HG03520 (cell line): ENCODE measurements around the gene HAGH.

Experiments used
- ATAC-seq: cut with Tn5 transposase; IDR thresholded peaks from one replicate; pipeline ENCODE4 v1.9.1; 2021; ENCODE audit warnings: mild to moderate bottlenecking, moderate library complexity; ENCODE audit not compliant: unreplicated experiment

The HAGH gene

DNA sequence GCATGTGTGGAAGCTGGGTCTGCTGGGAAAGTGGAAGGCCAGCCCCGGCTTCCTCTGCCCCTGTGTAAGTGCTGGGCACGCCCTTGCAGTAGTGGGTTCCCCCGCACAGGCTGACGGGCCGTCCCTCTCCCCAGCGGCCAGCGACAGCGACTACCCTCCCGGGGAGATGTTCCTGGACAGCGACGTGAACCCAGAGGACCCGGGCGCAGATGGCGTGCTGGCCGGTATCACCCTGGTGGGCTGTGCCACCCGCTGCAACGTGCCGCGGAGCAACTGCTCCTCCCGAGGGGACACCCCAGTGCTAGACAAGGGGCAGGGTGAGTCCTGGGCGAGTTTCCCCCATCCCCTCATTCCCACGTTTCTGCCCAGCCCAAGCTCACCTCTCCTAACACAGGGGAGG is 60.8 kb downstream of the HAGH start:
- no peak for ATAC-seq

DNA sequence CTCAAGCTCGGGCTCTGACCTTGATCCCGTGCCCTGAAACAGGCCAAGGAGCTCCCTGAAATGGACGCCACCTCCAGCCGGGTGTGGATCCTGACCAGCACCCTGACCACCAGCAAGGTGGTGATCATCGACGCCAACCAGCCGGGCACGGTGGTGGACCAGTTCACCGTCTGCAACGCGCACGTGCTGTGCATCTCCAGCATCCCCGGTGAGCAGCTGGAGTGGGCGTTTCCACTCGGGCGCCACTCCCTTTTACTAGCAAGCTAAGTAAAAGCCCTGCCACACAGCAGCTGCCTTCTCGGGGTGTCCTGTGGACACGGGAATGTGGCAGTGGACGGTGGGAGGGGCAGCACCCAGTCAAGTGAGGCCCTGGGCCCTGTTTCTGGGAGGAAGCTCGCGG is 61.7 kb downstream of the HAGH start:
- ATAC-seq = no peak

DNA sequence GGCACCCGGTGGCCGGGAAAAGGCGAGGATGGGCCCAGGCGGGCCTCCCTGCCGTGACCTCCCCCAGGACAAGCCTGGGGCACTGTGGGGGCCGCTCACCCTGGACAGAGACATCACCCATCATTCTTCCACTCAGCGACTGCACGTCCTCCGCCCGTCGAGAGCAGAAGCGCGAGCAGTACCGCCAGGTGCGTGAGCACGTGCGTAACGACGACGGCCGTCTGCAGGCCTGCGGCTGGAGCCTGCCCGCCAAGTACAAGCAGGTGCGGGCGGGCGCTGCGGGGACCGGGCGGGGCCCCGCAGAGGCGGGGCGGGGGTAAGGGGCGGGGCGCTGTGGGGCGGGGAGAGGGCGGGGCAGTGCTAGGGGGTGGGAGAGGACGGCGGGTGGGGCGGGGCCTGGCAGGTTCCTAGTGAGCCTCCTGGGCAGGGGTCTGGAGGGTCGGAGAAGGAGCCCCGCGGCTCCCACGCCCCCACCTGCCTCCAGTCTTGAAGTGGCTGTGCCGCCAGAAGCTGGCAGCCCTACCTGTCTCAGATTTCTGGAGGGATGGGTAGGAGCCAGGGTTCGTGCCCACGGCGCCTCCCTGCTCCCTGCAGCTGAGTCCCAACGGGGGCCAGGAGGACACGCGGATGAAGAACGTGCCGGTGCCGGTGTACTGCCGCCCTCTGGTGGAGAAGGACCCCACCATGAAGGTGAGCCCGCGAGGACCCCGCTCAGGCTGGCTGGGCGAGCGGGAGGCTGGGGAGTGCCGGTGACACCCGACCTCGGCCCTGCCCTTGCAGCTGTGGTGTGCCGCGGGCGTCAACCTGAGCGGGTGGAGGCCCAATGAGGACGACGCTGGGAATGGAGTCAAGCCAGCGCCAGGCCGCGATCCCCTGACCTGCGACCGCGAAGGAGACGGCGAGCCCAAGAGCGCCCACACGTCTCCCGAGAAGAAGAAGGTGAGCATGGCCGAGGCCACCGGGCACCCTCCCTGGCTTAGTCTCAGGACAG is 62.8 kb downstream of the HAGH start:
- ATAC-seq = no peak

DNA sequence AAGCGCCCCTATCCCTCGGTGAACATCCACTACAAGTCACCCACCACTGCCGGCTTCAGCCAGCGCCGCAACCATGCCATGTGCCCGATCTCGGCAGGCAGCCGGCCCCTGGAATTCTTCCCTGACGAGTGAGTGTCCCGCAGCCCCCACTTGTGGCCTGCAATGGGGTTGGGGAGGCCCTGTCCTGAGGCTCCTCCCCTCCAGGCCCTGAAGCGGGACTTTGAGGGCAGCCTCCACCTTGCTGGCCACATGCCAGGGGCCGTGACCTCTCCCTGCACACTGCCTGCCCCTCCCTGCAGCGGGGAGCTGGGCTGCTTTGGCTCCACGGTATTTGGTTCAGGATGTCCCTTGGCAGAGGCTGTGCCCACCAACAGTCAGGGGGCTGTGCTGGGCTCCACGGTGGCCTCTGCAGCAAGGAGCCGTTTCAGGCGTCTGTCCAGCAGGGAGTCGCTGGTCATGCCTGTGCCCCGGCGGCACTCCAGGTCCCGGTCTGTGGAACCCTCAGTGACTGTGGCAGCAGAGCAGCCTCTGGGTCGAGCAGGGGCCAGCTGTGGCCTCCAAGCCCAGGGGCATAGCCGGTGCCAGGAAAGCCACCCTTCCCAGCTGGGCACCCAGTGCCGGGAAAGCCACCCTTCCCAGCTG is 63.6 kb downstream of the HAGH start:
- ATAC-seq = no peak

DNA sequence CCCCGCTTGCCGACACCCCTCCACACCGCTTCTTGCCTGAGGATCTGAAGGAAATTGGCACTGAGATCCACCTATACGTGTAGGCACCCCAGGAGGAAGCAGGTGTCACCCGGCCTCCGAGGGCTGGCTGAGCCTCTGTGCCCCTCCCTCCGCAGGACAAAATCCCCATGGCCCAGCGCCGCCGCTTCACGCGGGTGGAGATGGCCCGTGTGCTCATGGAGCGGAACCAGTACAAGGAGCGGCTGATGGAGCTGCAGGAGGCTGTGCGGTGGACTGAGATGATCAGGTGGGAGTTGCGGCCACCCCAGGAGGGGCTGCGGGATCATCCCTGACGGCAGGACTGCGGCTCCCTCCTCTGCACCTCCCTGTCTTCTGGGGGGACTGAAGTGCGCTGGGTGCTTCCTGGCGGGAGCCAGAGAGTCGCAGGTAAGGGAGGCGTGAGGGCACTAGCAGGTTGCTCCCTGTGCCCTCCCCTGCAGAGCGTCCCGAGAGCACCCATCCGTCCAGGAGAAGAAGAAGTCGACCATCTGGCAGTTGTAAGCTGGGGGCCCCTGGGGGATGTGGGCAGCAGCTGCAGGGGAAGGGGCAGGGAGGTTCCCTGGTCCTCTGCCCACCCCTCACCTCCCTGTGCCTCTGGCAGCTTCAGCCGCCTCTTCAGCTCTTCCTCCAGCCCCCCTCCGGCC is 64.3 kb downstream of the HAGH start:
- no peak for ATAC-seq

DNA sequence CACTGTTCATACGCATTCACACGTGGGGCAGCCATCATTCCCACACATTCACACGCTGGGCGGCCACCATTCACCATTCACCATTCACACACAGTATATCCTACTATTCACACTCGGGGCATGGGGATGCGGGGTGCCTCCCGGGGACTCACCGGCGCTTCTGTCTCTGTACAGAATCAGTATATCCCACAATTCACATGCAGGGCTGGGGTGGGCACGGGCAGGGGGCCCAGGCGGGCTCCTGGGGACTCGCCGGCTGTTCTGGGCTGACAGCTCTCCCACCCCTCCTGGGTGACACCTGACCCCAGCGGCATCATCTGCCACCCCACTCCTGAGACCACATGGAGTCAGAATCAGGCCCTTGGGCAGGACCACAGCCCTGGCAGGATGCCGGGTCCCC is 64.9 kb downstream of the HAGH start:
- ATAC-seq = no peak

DNA sequence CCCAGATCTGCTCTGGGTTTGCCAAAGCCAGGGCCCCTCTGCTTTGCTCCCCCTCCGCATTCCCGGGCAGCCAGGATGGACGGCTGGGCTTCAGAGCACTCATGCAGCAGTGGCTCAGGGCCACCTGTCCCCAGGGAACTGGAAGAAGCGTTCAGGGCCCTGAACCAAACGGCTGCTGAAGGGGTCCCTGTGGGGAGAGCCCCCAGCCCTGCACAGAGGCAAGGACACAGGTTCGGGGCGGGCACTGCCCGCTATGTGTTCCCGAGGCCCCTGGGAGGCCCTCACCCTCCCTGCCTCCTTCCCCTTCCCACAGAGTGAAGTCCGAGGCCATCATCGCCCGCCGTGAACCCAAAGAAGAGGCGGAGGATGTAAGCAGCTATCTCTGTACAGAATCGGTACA is 65.7 kb downstream of the HAGH start:
- ATAC-seq = no peak

DNA sequence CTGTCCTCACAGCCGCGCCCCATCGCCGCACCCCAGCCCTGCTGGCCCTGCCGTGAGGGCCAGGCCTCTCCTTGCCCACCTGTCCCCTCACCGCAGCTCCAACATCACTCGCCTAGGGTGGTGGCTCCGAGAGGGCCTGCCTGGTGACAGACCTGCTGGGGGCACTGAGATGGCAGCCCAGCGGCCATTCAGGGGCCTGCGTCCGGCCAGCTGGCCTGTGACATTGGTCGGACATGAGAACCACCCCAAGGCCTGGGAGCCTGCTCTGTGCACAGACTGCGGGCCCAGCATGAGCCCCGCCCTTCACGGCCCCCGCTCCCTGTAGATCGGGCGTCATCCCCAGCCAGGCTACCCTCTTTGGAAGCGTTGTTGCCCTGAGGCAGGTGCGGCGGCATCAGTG is 67.1 kb downstream of the HAGH start:
- no peak for ATAC-seq

DNA sequence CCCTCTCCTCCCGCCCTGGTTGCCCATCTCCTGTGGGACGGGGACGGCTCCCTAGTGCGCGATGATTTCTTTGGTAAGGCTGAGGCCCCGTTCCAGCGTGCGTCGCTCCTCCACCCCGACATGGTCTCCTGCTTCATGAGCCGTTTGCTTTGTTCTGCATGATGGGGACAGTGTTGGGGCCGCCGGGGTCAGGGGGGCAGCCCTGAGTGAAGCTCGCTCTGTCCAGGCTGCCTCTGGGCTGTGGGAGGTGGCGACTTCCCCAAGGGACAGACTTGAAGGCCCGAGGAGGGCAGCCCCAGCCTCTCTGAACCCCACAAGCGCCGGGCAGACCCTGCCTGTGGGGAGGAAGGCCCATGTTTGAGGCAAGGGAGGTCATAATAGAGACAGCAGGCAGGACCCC is 67.7 kb downstream of the HAGH start:
- no peak for ATAC-seq

DNA sequence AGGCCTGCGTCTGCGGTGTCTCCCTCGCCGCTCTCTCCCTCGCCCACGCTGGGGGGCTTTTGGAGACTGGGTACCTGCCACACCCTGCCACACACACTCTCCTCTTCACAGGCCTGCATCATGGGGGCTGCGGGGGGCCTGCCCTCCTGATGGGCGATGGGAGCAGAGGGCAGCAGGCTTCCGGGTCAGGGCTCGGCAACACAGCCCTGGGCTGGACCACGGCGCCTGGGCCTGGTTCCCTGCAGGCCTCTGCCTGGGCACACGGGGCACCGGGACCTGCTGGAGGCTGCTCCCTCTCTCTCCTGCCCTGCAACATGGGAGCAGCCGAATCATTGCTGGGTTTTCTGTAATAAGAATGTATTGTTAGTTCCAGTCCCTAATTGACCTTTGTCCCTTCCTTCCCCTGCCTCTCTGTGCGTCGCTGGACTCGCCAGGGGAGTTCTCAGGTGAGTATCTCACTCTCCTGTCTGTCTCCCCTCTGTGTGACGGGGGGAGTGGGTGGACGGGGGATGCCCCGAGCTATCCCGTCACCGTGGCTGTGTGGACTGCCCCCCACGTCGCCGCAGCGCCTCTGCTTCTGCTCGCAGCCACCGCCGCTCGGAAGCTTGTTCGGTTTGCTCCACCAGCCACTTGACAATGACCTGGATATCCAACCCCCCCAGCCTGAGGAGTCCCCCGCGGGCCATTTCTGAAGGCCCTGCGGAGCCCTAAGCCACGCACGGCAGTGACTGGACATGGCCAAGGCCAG is 68.7 kb downstream of the HAGH start:
- ATAC-seq = no peak
